K562 (cell line): ENCODE measurements around the gene FBRS. TPM values are rescaled to one million over a fixed set of nuclear protein-coding genes. Genes with fewer than 3 reads are reported as not detected.

Source experiments
- ATAC-seq: fragments of 200-7000 bp; cut with Tn5 transposase; 3 replicates; pipeline ENCODE4 v1.9.1; 2020; ENCODE audit warnings: moderate library complexity
- BruUV-seq: library from RNA; stranded (reverse); fragments of 400-500 nt; replicated peaks from 2 replicates; lab custom pipeline; 2021; lab: Mats Ljungman, UMichigan
- CTCF ChIA-PET: fragments of 300-600 bp; formaldehyde crosslinking; extraction: SDS; loops from one replicate; lab custom pipeline; 2021; ENCODE audit warnings: low intra/inter-chr PET ratio; lab: Yijun Ruan, JAX
- POLR2A ChIA-PET: fragments of 300-600, 350-650 bp; sonication (Branson Sonifier 250); formaldehyde crosslinking; extraction: SDS; loops from one replicate; lab custom pipeline; 2021; ENCODE audit warnings: antibody characterized with exemption, inconsistent platforms; lab: Yijun Ruan, JAX
- DNase-seq, 4 experiments: peaks; one replicate each; pipeline versions ENCODE4 v3.0.0 to v3.0.0-alpha.2; 2011 to 2018; ENCODE audit warnings: low spot score in 3 of 4, mixed read lengths in 3 of 4; ENCODE audit errors: extremely low read depth in 1 of 4
- FAIRE-seq: peaks from 2 replicates; lab custom pipeline; 2011; peaks lifted over from hg19 to GRCh38; lab: Jason Lieb, UNC
- H2AFZ ChIP-seq: 2 replicates; pipeline ENCODE4 v1.6.0; 2011; ENCODE audit warnings: low read depth, low read length, control low read depth, inconsistent platforms
- H3K27ac ChIP-seq: fragments of 200-600 bp; 3 replicates; pipeline ENCODE4 v1.8.0; 2011; ENCODE audit warnings: low read depth, mild to moderate bottlenecking, control low read depth, inconsistent platforms, low read length, moderate library complexity, mixed read lengths; ENCODE audit errors: extremely low read depth
- H3K27me3 ChIP-seq, 2 experiments: fragments of 300-600 bp in 1 of 2; 2 replicates in 1 of 2; 3 replicates in 1 of 2; pipeline versions ENCODE4 v1.6.0 to v1.8.0; 2011; ENCODE audit warnings: inconsistent platforms in 2 of 2, low read length in 2 of 2, mild to moderate bottlenecking in 1 of 2, mixed read lengths in 1 of 2, moderate library complexity in 1 of 2; ENCODE audit not compliant: control insufficient read depth in 2 of 2, insufficient read depth in 2 of 2
- H3K36me3 ChIP-seq: fragments of 300-600 bp; 3 replicates; pipeline ENCODE4 v1.8.0; 2011; ENCODE audit warnings: mild to moderate bottlenecking, low read length, inconsistent platforms; ENCODE audit not compliant: control insufficient read depth, insufficient read depth
- H3K4me1 ChIP-seq, 2 experiments: fragments of 200-600 bp in 1 of 2; replicated peaks in 1 of 2; 2 replicates in 1 of 2; 3 replicates in 1 of 2; pipeline versions ENCODE4 v1.5.1 to v1.8.0; 2011; ENCODE audit warnings: inconsistent platforms in 2 of 2, low read length in 2 of 2, mild to moderate bottlenecking in 1 of 2, mixed read lengths in 1 of 2, moderate library complexity in 1 of 2; ENCODE audit not compliant: control insufficient read depth in 2 of 2, insufficient read depth in 2 of 2
- H3K4me2 ChIP-seq: 2 replicates; pipeline ENCODE4 v1.6.1; 2011; ENCODE audit warnings: low read length, control low read depth, inconsistent platforms, mixed read lengths; ENCODE audit not compliant: insufficient read depth
- H3K4me3 ChIP-seq: fragments of 200-600 bp; sonication (generic), shearing (Covaris generic); 2 replicates; pipeline ENCODE4 v1.5.1; 2016; ENCODE audit warnings: control low read depth, inconsistent platforms
- H3K79me2 ChIP-seq: fragments of 200-600 bp; 3 replicates; pipeline ENCODE4 v1.8.0; 2011; ENCODE audit warnings: low read length, inconsistent platforms; ENCODE audit not compliant: control insufficient read depth, insufficient read depth
- H3K9ac ChIP-seq, 2 experiments: 2 replicates each; pipeline versions ENCODE4 v1.6.0 to v1.6.1; 2011; ENCODE audit warnings: low read depth in 2 of 2, low read length in 2 of 2, control low read depth in 1 of 2, inconsistent platforms in 1 of 2, mild to moderate bottlenecking in 1 of 2, mixed read lengths in 1 of 2; ENCODE audit not compliant: insufficient read depth in 1 of 2
- H3K9me1 ChIP-seq: one replicate; pipeline ENCODE4 v1.6.0; 2011; ENCODE audit warnings: inconsistent platforms, mild to moderate bottlenecking, low read length, moderate library complexity; ENCODE audit not compliant: control insufficient read depth, insufficient read depth
- H3K9me3 ChIP-seq: replicated peaks from 2 replicates; pipeline ENCODE4 v1.5.1; 2011; ENCODE audit warnings: low read depth, low read length, inconsistent platforms; ENCODE audit not compliant: control insufficient read depth, insufficient read depth
- H4K20me1 ChIP-seq: replicated peaks from 2 replicates; pipeline ENCODE4 v1.6.1; 2011; ENCODE audit warnings: low read length, inconsistent platforms, mixed read lengths; ENCODE audit not compliant: control insufficient read depth, insufficient read depth
- FOXA3 ChIP-seq, 2 experiments: fragments of 450-650 bp in 1 of 2; sonication (generic) in 1 of 2; formaldehyde crosslinking; IDR thresholded peaks in 1 of 2; conservative IDR thresholded peaks in 1 of 2; 2 replicates each; pipeline versions ENCODE4 v1.4.0 to v1.8.0; 2020 to 2022; ENCODE audit warnings: mild to moderate bottlenecking in 2 of 2, missing genetic modification reagents in 1 of 2
- PHF21A ChIP-seq: fragments of 450-650 bp; IDR thresholded peaks from 2 replicates; pipeline ENCODE4 v1.6.1; 2017; ENCODE audit warnings: low read depth, borderline replicate concordance
- THRA ChIP-seq: fragments of 450-650 bp; IDR thresholded peaks from 2 replicates; pipeline ENCODE4 v1.6.1; 2017; ENCODE audit warnings: mild to moderate bottlenecking, moderate library complexity
- ZNF146 ChIP-seq: IDR thresholded peaks from one replicate; pipeline ENCODE4 v1.6.1; 2018; ENCODE audit warnings: missing compliant biosample characterization; ENCODE audit not compliant: unreplicated experiment
- ZNF395 ChIP-seq: fragments of 200-800 bp; sonication (Bioruptor generic); IDR thresholded peaks from 2 replicates; pipeline ENCODE4 v1.6.1; 2017; ENCODE audit warnings: missing genetic modification characterization, missing compliant biosample characterization
- ZNF668 ChIP-seq: fragments of 250-450 bp; sonication (Bioruptor Pico); IDR thresholded peaks from 2 replicates; pipeline ENCODE4 v1.8.0; 2022; ENCODE audit warnings: mild to moderate bottlenecking, inconsistent platforms
- WGBS: fragments of 100-300 bp; shearing (Covaris generic); methylation state at CpG from one replicate; pipeline ENCODE4 v1.1.6; 2016; ENCODE audit warnings: low coverage, mixed read lengths; ENCODE audit not compliant: insufficient coverage; ENCODE audit errors: missing lambda C conversion rate; 5-methylcytosine and 5-hydroxymethylcytosine counted together
- in situ Hi-C: fragments of 300-500 bp; cut with MboI; formaldehyde crosslinking; loops from 4 replicates; pipeline ENCODE4 v1.15.0; 2018; ENCODE audit warnings: inconsistent platforms, mixed read lengths
- intact Hi-C: fragments of 100-400 bp; cut with micrococcal nuclease; formaldehyde crosslinking; loops from 2 replicates; pipeline ENCODE4 v1.14.2; 2022
- polyA plus RNA-seq, 8 experiments: library from polyadenylated mRNA; depleted of rRNA in 4 of 8; stranded (reverse) in 5 of 8; unstranded in 3 of 8; fragments of >200 nt; fragmentation: Nextera tagmentation in 2 of 8; fragmentation: Illumina TruSeq in 1 of 8; extraction: Ambion mirVana in 2 of 8; extraction: Trizol in 1 of 8; gene quantifications; 2 replicates each; pipeline versions ENCODE4 v1.2.1 to v1.2.3, GENCODE V29; 2011 to 2014; ENCODE audit warnings: inconsistent platforms in 1 of 8, missing spikeins in 1 of 8
- total RNA-seq, 7 experiments: library from RNA; depleted of rRNA in 6 of 7; stranded (reverse); fragments of >200 nt in 6 of 7; fragmentation: Illumina TruSeq in 2 of 7; extraction: Trizol in 2 of 7; gene quantifications; 2 replicates each; pipeline versions ENCODE4 v1.2.1 to v1.2.3, GENCODE V29; 2011 to 2021; ENCODE audit warnings: low replicate concordance in 1 of 7
- TF ChIP-seq, protein P1 (sequence below): fragments of 450-650 bp; IDR thresholded peaks from one replicate; pipeline ENCODE4 v1.6.1; 2018; ENCODE audit warnings: mild to moderate bottlenecking, moderate library complexity; ENCODE audit not compliant: partially characterized antibody
- TF ChIP-seq, protein P2 (sequence below): fragments of 250-450 bp; sonication (Bioruptor Pico); IDR thresholded peaks from 2 replicates; pipeline ENCODE4 v1.5.0; 2021; ENCODE audit warnings: mild to moderate bottlenecking, borderline replicate concordance

The FBRS gene
- total and polyA plus RNA-seq, 9 of the 15 experiments (the other 6 are each of a cell fraction or from before 2014, with no cell fraction given) = 0.32 to 59.5 (median 13.1) TPM

GRCh38 chr16:30720086-30720485 lies 61.9 kb downstream of the FBRS start:
- Histone ChIP-seq H3K9me3 (no peaks in the 10 kb centered on the region), H3K27me3 (no peaks in the 10 kb centered on the region), H3K9ac (no peak overlapping the region), H3K4me1 (peaks cover 0 to 8% of the 10 kb centered on the region in 2 experiments; a peak in 1 of 5 replicates), H3K9me1 (no peaks in the 10 kb centered on the region), H3K4me3 (no peak overlapping the region), H2AFZ (no peak overlapping the region), H3K4me2 (no peak overlapping the region), H4K20me1 (0 out of 2 replicates have a peak, but pooled peaks cover 6% of the 10 kb centered on the region), H3K27ac (no peak overlapping the region), H3K36me3 (peaks cover 93% of the 10 kb centered on the region), H3K79me2 (peaks cover 21% of the 10 kb centered on the region)
- ChIA-PET CTCF (no interaction called here), POLR2A (interaction anchor here (0.6 kb wide), 1 partner anchor 28 kb away, joined by 3 read pairs; the partner anchor contains the start of gene PHKG2)
- DNase-seq = no peak
- TF ChIP-seq ZNF146 (CRISPR knock-in tag) (no peak), ZNF668 (no peak), THRA (no peak), FOXA3 (CRISPR knock-in tag; conservative IDR thresholded peaks at IDR 0.05 in 1 of 2, IDR thresholded peaks at IDR 0.05 in 1 of 2) (no peak), PHF21A (no peak), ZNF395 (no peak)
- TF ChIP-seq, protein P1, sequence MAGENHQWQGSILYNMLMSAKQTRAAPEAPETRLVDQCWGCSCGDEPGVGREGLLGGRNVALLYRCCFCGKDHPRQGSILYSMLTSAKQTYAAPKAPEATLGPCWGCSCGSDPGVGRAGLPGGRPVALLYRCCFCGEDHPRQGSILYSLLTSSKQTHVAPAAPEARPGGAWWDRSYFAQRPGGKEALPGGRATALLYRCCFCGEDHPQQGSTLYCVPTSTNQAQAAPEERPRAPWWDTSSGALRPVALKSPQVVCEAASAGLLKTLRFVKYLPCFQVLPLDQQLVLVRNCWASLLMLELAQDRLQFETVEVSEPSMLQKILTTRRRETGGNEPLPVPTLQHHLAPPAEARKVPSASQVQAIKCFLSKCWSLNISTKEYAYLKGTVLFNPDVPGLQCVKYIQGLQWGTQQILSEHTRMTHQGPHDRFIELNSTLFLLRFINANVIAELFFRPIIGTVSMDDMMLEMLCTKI = no peak
- TF ChIP-seq, protein P2, sequence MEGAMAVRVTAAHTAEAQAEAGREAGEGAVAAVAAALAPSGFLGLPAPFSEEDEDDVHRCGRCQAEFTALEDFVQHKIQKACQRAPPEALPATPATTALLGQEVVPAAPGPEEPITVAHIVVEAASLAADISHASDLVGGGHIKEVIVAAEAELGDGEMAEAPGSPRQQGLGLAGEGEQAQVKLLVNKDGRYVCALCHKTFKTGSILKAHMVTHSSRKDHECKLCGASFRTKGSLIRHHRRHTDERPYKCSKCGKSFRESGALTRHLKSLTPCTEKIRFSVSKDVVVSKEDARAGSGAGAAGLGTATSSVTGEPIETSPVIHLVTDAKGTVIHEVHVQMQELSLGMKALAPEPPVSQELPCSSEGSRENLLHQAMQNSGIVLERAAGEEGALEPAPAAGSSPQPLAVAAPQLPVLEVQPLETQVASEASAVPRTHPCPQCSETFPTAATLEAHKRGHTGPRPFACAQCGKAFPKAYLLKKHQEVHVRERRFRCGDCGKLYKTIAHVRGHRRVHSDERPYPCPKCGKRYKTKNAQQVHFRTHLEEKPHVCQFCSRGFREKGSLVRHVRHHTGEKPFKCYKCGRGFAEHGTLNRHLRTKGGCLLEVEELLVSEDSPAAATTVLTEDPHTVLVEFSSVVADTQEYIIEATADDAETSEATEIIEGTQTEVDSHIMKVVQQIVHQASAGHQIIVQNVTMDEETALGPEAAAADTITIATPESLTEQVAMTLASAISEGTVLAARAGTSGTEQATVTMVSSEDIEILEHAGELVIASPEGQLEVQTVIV = no peak
- in situ Hi-C loops (no loop called here), intact Hi-C loops (no loop called here)
- WGBS = 87% methylated on average over 11 of the region's 11 CpGs
- no peak for ATAC-seq
- no TSS peak for BruUV-seq
- FAIRE-seq = no peak
